Activated CD8-positive, alpha-beta T cell treated with anti-CD3 and anti-CD28 coated beads for 36 hours (primary cell): ENCODE results near the gene CSNK2A3. TPM values are rescaled to one million over a fixed set of nuclear protein-coding genes. Genes with fewer than 3 reads are reported as not detected.

Experiments used
- ATAC-seq: fragments of 200-7000 bp; cut with Tn5 transposase; one replicate; pipeline ENCODE4 v1.10.0; 2021; ENCODE audit warnings: mild to moderate bottlenecking, moderate library complexity
- CTCF ChIA-PET: fragments of 350-600 bp; sonication (Branson Sonifier 250); formaldehyde crosslinking; loops from one replicate; lab custom pipeline; 2021; ENCODE audit warnings: antibody characterized with exemption; lab: Charles Lee
- POLR2A ChIA-PET: fragments of 350-600 bp; sonication (Branson Sonifier 250); formaldehyde crosslinking; loops from one replicate; lab custom pipeline; 2021; ENCODE audit warnings: antibody characterized with exemption; lab: Charles Lee
- DNase-seq: peaks from one replicate; pipeline ENCODE4 v3.0.0-alpha.2; 2020
- H3K27ac Mint-ChIP-seq: one replicate; pipeline ENCODE4 v1.8.0; 2021; ENCODE audit warnings: mild to moderate bottlenecking, mixed read lengths
- H3K27me3 Mint-ChIP-seq: one replicate; pipeline ENCODE4 v1.8.0; 2021; ENCODE audit warnings: mixed read lengths
- H3K36me3 Mint-ChIP-seq: one replicate; pipeline ENCODE4 v1.8.0; 2021; ENCODE audit warnings: low read depth, mixed read lengths
- H3K4me1 Mint-ChIP-seq: one replicate; pipeline ENCODE4 v1.8.0; 2021; ENCODE audit warnings: low read depth, mixed read lengths
- H3K4me3 Mint-ChIP-seq: one replicate; pipeline ENCODE4 v1.8.0; 2021; ENCODE audit warnings: mild to moderate bottlenecking, moderate library complexity, mixed read lengths
- H3K9me3 Mint-ChIP-seq: one replicate; pipeline ENCODE4 v1.8.0; 2021; ENCODE audit warnings: mixed read lengths
- intact Hi-C: fragments of 100-400 bp; cut with micrococcal nuclease; formaldehyde crosslinking; loops from one replicate; pipeline ENCODE4 v1.10.0; 2022
- total RNA-seq, 2 experiments: library from RNA; stranded (reverse); gene quantifications; one replicate each; pipeline ENCODE4 v1.2.3, GENCODE V29; 2021
- TF ChIP-seq, protein P1 (sequence below): fragments of 200-600 bp; IDR thresholded peaks from one replicate; pipeline ENCODE4 v1.8.0; 2022; ENCODE audit warnings: antibody characterized with exemption, mild to moderate bottlenecking

Gene CSNK2A3
- total RNA-seq, 2 experiments from 2014 or later, result 4.2 to 5.4 TPM

DNA sequence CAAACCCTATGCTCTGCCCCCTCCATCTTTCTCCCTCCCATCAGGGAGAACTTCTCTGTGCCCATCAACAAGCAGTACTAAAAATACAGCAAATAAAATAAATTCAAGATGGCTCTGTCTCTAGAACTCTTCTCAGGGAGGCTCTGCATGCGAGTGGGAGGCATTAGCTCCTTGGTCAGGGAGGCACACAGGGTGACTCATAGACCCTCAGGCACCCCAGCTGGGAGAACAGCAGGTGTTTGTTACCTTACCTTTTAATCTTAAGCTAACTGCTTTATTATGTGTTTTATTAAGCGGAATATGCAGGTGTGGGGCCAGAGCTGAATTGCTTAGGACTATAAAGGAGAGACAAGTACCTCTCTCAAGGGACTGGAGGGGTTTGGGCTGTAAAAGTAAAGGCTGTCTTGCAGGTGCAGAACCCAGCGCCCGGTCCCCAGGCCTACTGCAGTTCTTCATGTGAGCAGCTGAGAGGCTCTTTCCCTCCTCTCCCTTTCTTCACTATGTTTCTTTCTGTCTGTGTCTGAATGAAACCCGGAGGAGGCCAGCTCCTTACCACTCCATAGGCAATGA lies 20.8 kb downstream of the CSNK2A3 start:
- Mint-ChIP-seq H3K36me3 (no peaks in the 10 kb centered on the region), H3K4me3 (no peak overlapping the region), H3K27me3 (no peaks in the 10 kb centered on the region), H3K9me3 (no peaks in the 10 kb centered on the region), H3K27ac (no peak overlapping the region), H3K4me1 (no peaks in the 10 kb centered on the region)
- TF ChIP-seq, protein P1, sequence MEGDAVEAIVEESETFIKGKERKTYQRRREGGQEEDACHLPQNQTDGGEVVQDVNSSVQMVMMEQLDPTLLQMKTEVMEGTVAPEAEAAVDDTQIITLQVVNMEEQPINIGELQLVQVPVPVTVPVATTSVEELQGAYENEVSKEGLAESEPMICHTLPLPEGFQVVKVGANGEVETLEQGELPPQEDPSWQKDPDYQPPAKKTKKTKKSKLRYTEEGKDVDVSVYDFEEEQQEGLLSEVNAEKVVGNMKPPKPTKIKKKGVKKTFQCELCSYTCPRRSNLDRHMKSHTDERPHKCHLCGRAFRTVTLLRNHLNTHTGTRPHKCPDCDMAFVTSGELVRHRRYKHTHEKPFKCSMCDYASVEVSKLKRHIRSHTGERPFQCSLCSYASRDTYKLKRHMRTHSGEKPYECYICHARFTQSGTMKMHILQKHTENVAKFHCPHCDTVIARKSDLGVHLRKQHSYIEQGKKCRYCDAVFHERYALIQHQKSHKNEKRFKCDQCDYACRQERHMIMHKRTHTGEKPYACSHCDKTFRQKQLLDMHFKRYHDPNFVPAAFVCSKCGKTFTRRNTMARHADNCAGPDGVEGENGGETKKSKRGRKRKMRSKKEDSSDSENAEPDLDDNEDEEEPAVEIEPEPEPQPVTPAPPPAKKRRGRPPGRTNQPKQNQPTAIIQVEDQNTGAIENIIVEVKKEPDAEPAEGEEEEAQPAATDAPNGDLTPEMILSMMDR, result no peak
- ChIA-PET POLR2A (no interaction called here), CTCF (no interaction called here)
- intact Hi-C loops, result no loop called here
- ATAC-seq (no peak), DNase-seq (no peak)

DNA sequence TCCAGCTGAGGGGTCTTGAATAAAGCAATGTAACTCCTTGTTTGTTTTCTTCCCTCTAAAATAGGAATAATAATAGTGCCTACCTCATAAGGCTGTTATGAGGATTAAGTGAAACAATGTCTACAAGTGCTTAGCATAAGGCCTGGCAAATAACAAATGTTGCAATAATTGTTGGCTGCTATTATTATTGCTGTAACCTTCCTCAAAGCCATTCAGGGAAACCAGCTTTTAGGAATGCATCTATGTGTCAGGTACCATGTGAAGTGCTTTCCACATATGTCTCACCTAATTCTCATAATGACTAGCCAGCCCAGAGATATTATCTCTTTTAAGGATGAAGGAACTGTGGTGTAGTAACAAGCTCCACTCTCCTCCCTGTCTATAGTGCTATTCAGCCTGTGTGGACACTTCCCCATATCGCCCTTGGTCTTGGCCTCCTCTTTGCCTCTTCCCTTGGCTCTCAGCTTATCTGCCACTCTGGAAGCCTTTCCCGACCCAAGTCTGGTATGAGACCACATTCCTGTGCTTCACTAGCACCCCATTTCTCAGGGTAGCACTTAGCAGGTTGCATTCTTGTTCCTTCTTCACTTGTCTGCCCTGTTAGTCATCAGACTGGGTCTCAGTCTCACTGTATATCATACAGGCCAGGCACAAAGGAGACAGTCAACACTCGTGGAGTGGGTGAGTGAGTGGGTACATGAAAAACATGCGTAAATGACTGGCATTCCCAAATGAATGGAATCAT lies 23.8 kb downstream of the CSNK2A3 start:
- Mint-ChIP-seq H3K9me3 (no peaks in the 10 kb centered on the region), H3K27me3 (peaks cover 2% of the 10 kb centered on the region), H3K4me1 (no peaks in the 10 kb centered on the region), H3K27ac (no peak overlapping the region), H3K36me3 (no peaks in the 10 kb centered on the region), H3K4me3 (no peak overlapping the region)
- DNase-seq (no peak), ATAC-seq (no peak)
- intact Hi-C loops, result no loop called here
- POLR2A ChIA-PET, result interaction anchor here (0.9 kb wide), 1 partner anchor 17 kb away, joined by 3 read pairs; no protein-coding TSS in a partner anchor
- CTCF ChIA-PET, result no interaction called here
- TF ChIP-seq, protein P1, result no peak

DNA sequence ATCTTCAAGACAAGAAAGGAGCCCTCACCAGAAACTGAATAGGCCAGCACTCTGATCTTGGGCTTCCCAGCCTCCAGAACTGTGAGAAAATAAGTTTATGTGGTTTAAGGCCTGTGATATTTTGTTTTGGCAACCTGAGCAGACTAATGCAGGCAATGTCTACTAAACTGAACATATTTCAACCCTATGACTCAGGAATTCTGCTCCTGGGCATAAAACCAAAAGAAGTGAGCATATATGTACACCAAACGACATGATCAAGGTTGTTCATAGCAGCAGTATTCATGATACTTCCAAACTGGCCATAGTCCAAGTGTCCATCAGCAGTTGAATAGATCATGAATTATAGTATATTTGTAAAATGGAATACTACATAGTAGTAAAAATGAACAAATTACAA lies 29.0 kb downstream of the CSNK2A3 start:
- no peaks in the 10 kb centered on the region for H3K36me3 Mint-ChIP-seq
- no peak overlapping the region for H3K4me3 Mint-ChIP-seq
- intact Hi-C loops, result no loop called here
- POLR2A ChIA-PET, result no interaction called here
- ATAC-seq, result no peak
- CTCF ChIA-PET, result no interaction called here
- H3K27ac Mint-ChIP-seq, result no peak overlapping the region
- TF ChIP-seq, protein P1, result no peak
- H3K4me1 Mint-ChIP-seq, result no peaks in the 10 kb centered on the region
- H3K27me3 Mint-ChIP-seq, result peaks cover 2% of the 10 kb centered on the region
- no peak for DNase-seq
- peaks cover 8% of the 10 kb centered on the region for H3K9me3 Mint-ChIP-seq

DNA sequence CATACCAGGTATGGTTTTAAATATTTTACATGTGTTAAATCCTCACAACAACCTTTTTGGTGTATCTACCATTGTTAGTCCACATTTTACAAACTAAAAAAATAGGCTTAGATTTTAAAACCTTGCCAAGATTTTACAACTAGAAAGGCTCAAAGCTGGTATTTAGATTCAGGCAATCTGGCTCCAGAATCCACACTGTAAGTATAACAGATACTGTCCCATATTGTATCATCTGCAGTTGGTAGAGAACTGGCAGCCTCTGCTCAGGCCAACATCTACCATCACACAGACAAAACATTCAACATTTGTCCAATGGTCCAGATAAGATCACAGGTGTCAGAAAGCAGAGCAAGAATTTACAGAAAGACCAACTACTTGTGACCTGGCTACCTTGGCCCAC lies 30.9 kb downstream of the CSNK2A3 start:
- intact Hi-C loops, result no loop called here
- H3K27me3 Mint-ChIP-seq, result peaks cover 2% of the 10 kb centered on the region
- CTCF ChIA-PET, result no interaction called here
- no peak overlapping the region for H3K27ac Mint-ChIP-seq
- ATAC-seq, result no peak
- peaks cover 8% of the 10 kb centered on the region for H3K9me3 Mint-ChIP-seq
- no peaks in the 10 kb centered on the region for H3K36me3 Mint-ChIP-seq
- H3K4me1 Mint-ChIP-seq, result no peaks in the 10 kb centered on the region
- H3K4me3 Mint-ChIP-seq, result no peak overlapping the region
- DNase-seq, result no peak
- TF ChIP-seq, protein P1, result no peak
- POLR2A ChIA-PET, result no interaction called here

DNA sequence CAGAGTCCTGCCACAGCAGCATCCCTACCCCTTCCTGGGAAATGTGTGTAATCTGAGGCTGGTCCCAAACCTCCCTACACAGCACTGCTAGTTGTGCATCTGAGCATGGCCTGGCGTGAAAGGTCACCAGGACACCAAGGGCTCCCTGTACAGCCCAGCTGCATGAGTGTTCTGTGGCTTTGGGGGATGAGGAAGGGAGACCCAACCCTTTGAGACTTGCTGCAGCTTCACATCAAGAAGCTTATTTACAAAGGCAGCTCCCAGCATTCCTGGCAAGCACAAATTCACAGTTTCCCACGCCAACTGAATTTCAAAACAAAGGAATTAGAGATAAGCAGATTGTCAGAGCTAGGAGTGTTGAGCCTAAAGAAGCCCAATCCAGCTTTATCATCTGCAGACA lies 32.2 kb downstream of the CSNK2A3 start:
- CTCF ChIA-PET, result no interaction called here
- DNase-seq (no peak), ATAC-seq (no peak)
- H3K4me1 Mint-ChIP-seq, result no peaks in the 10 kb centered on the region
- peaks cover 8% of the 10 kb centered on the region for H3K9me3 Mint-ChIP-seq
- no peak overlapping the region for H3K27ac Mint-ChIP-seq
- TF ChIP-seq, protein P1, result no peak
- H3K27me3 Mint-ChIP-seq, result no peaks in the 10 kb centered on the region
- POLR2A ChIA-PET, result no interaction called here
- intact Hi-C loops, result no loop called here
- no peaks in the 10 kb centered on the region for H3K36me3 Mint-ChIP-seq
- H3K4me3 Mint-ChIP-seq, result no peak overlapping the region
